Stimulated activated CD8-positive, alpha-beta memory T cell treated with anti-CD3 and anti-CD28 coated beads, Interleukin-12 subunit alpha, Interleukin-12 subunit beta, amount 100 ng/mL, for 1 hour (primary cell): ENCODE data around the gene RBP2.

Experiments used
- DNase-seq: peaks from one replicate; pipeline ENCODE4 v3.0.0-alpha.2; 2020; ENCODE audit warnings: low read depth

Gene RBP2

GRCh38 chr3:139476348-139476747, at the start of gene RBP2:
TSS of gene RBP2 (minus strand) at chr3:139476516. CDS start at chr3:139476459, 57 bp downstream.
- no peak for DNase-seq

- DNase-seq, result no peak
These were observed 48.7 kb upstream of the RBP2 start for GRCh38 chr3:139524841-139525636.

- no peak for DNase-seq
These were observed 47.4 kb upstream of the RBP2 start for GRCh38 chr3:139523718-139524117.

- no peak for DNase-seq
These were observed 46.9 kb upstream of the RBP2 start for GRCh38 chr3:139523166-139523565.

- DNase-seq, result no peak
These were observed 46.1 kb upstream of the RBP2 start for GRCh38 chr3:139522421-139522820.

GRCh38 chr3:139521816-139522215, 45.5 kb upstream of the RBP2 start:
- DNase-seq, result no peak

GRCh38 chr3:139521144-139521543, 44.8 kb upstream of the RBP2 start:
- DNase-seq, result no peak

- no peak for DNase-seq
These were observed 43.9 kb upstream of the RBP2 start for GRCh38 chr3:139519998-139520737.

- DNase-seq, result no peak
These were observed 42.9 kb upstream of the RBP2 start for GRCh38 chr3:139518926-139519842.

- no peak for DNase-seq
These were observed 42.0 kb upstream of the RBP2 start for GRCh38 chr3:139518306-139518705.

GRCh38 chr3:139517321-139518065, 41.2 kb upstream of the RBP2 start:
- DNase-seq, result no peak

GRCh38 chr3:139514741-139515140, 38.4 kb upstream of the RBP2 start:
- DNase-seq, result no peak

- DNase-seq, result no peak
These were observed 33.3 kb upstream of the RBP2 start for GRCh38 chr3:139509631-139510030.

- no peak for DNase-seq
These were observed 30.4 kb upstream of the RBP2 start for GRCh38 chr3:139506766-139507165.

- DNase-seq, result no peak
These were observed 29.6 kb upstream of the RBP2 start for GRCh38 chr3:139505829-139506386.

GRCh38 chr3:139499536-139499935, 23.2 kb upstream of the RBP2 start:
- DNase-seq, result no peak

- no peak for DNase-seq
These were observed 17.6 kb upstream of the RBP2 start for GRCh38 chr3:139493826-139494385.

GRCh38 chr3:139491966-139492365, 15.7 kb upstream of the RBP2 start:
- DNase-seq, result no peak

GRCh38 chr3:139491027-139491700, 14.8 kb upstream of the RBP2 start:
- DNase-seq, result no peak

GRCh38 chr3:139482206-139482605, 5.9 kb upstream of the RBP2 start:
- no peak for DNase-seq
